ENCODE results near the gene PTPRN2. TPM values are rescaled to one million over a fixed set of nuclear protein-coding genes. Genes with fewer than 3 reads are reported as not detected.

PTPRN2 gene
- total RNA-seq, 1 experiment from 2014 or later: 3.8 TPM

DNA sequence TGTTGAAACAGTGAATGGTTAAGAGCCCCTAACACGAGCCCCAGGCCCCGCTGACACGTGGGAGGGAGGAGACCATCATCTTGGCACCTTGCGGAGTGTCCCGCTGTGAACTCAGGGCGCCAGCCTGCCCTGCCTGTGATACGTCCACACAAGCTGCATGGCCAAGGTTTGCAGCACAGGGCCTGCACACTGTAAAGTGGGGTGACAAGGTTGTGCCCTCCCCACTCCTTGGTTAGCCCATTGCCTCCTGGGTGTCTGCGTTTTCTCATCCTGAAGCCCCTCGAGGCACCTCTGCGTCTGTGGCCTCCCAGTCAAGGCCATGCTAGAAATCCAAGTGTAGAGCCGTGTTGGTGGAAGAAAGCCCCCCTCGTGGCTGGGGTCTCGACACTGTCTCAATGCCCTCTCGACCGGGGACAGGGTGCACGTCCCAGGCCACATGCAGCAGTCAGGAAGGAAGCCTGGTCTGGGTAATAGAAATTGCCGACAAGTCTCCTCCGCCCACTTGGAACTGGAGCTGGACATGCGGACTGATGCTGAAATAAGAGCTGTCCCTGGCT lies 1058.8 kb downstream of the PTPRN2 start:
- no peak for DNase-seq
- Histone ChIP-seq H3K9me3 (replicated peaks) (peaks cover 2% of the 10 kb centered on the region; the same call in 1 of the 2 replicates), H3K36me3 (no peaks in the 10 kb centered on the region), H3K27me3 (peaks cover 25% of the 10 kb centered on the region), H3K4me1 (no peaks in the 10 kb centered on the region), H3K4me3 (no peak overlapping the region), H3K27ac (no peak overlapping the region)

- Histone ChIP-seq H3K4me3 (no peak overlapping the region), H3K36me3 (no peaks in the 10 kb centered on the region), H3K4me1 (no peaks in the 10 kb centered on the region), H3K9me3 (replicated peaks) (peaks cover 2% of the 10 kb centered on the region; the same call in 1 of the 2 replicates), H3K27me3 (peaks cover 25% of the 10 kb centered on the region), H3K27ac (no peak overlapping the region)
- no peak for DNase-seq
Observed at GRCh38 chr7:157527686-157528085, 1059.9 kb downstream of the PTPRN2 start.

- H3K27ac ChIP-seq: no peak overlapping the region
- DNase-seq: no peak
- peaks cover 25% of the 10 kb centered on the region for H3K27me3 ChIP-seq
- H3K4me1 ChIP-seq: no peaks in the 10 kb centered on the region
- H3K4me3 ChIP-seq: no peak overlapping the region
- H3K36me3 ChIP-seq: no peaks in the 10 kb centered on the region
- H3K9me3 ChIP-seq (replicated peaks): no peaks in the 10 kb centered on the region
Observed at GRCh38 chr7:157526913-157527634, 1060.5 kb downstream of the PTPRN2 start.

DNA sequence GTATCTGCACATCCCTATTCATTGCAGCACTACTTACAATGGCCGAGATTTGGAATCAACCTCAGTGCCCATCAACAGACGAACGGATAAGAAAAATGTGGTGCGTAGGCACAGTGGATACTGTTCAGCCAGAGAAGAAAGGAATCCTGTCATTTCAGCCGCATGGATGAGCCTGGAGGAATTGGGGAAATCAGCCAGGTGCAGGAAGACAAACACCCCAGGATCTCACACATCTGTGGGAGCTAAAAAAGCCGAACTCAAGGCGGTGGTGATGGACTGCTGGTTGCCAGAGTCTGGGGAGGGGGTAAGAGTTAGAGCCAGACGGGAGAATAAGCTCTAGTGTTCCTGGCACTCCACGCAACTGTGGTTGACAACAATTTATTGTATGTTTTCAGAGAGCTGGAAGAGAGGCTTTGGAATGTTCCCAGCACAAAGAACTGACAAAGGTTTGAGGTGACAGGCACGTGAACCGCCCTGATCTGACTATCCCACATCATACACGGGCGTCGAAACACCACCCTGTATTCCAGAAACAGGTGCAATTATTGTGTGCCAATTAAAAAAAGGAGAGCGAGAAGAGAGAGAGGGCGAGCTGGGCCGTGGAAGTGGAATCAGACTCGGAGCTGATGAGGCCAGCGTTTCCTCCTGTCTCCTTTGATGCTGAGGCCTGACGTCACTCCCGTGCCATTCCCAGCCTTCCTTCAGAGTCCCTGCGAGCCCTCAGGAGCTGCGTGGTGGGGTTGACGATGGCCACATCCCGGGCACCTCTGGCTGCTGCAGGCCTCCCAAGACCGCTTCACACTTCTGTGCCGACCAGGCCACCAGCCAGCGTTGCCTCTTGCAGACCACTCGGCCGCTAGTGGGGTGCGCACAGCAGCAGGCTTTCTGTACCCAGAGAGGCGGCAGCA lies 1061.4 kb downstream of the PTPRN2 start:
- no peak overlapping the region for H3K4me3 ChIP-seq
- DNase-seq: peak in 1 of 2 experiments; percentile 50
- no peaks in the 10 kb centered on the region for H3K9me3 ChIP-seq (replicated peaks)
- H3K4me1 ChIP-seq: no peaks in the 10 kb centered on the region
- no peaks in the 10 kb centered on the region for H3K36me3 ChIP-seq
- peaks cover 25% of the 10 kb centered on the region for H3K27me3 ChIP-seq
- no peak overlapping the region for H3K27ac ChIP-seq

- H3K36me3 ChIP-seq: no peaks in the 10 kb centered on the region
- peak in 1 of 2 experiments; percentile 22 for DNase-seq
- no peak overlapping the region for H3K4me3 ChIP-seq
- peaks cover 25% of the 10 kb centered on the region for H3K27me3 ChIP-seq
- no peaks in the 10 kb centered on the region for H3K4me1 ChIP-seq
- no peaks in the 10 kb centered on the region for H3K9me3 ChIP-seq (replicated peaks)
- H3K27ac ChIP-seq: no peak overlapping the region
Observed at GRCh38 chr7:157525491-157525915, 1062.1 kb downstream of the PTPRN2 start.

GRCh38 chr7:157524731-157525130 lies 1062.9 kb downstream of the PTPRN2 start:
- Histone ChIP-seq H3K27me3 (peaks cover 25% of the 10 kb centered on the region), H3K36me3 (no peaks in the 10 kb centered on the region), H3K9me3 (replicated peaks) (no peaks in the 10 kb centered on the region), H3K27ac (no peak overlapping the region), H3K4me3 (no peak overlapping the region), H3K4me1 (no peaks in the 10 kb centered on the region)
- no peak for DNase-seq

DNA sequence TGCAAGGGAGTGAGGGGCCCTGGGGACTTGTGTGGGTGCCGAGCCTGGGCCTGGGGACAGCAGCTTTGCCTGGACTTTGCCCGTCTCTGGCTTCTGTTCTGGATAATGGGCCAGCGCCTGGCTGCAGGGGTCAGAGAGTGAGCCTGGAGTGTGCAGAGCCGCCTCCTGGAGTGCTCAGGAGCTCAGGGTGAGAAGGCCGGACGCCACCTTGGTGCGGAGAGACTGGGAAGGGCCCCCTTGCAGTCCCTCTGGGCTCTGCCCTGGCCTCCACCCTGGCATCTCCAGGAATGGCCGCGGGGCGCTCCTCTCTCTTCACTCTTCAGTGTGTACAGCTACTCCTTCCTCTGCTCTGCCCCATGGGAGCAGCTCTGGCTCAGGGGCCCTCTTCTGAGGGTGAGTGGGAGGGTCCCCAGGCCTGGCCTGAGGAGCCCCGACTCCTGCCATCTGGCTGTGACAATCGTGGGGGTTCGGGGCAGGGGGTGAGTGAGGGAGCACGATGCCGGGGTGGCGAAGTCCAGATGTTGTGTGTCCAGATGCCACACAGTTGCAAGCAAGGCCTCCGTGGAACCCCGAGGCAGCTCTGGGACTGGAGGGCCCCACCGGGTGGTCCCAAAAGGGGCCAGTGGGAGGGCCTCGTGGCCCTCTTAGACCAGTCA lies 1063.7 kb downstream of the PTPRN2 start:
- Histone ChIP-seq H3K27ac (no peak overlapping the region), H3K4me3 (no peak overlapping the region), H3K36me3 (no peaks in the 10 kb centered on the region), H3K4me1 (no peaks in the 10 kb centered on the region), H3K9me3 (replicated peaks) (no peaks in the 10 kb centered on the region), H3K27me3 (peaks cover 23% of the 10 kb centered on the region)
- DNase-seq: no peak

DNA sequence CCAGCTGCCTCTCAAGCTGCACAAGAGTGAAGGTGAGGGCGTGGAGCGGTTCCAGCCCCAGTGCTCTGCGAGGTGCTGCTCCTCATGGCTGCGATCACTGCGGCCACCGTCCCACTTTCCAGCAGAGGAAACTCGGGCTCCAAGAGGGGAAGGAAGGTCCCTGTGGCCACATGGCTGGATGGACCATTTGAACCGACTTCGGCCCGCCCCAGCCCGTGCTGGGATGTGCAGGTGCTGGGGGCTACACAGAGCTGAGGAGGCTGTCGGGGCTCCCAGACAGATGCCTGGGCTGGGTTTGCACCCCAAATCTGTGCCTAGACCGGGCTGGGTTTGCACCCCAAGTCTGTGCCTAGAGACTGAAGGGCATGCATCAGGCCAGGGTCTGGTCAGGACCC lies 1064.3 kb downstream of the PTPRN2 start:
- Histone ChIP-seq H3K4me1 (no peaks in the 10 kb centered on the region), H3K9me3 (replicated peaks) (no peaks in the 10 kb centered on the region), H3K27me3 (peaks cover 23% of the 10 kb centered on the region), H3K36me3 (no peaks in the 10 kb centered on the region), H3K27ac (no peak overlapping the region), H3K4me3 (no peak overlapping the region)
- DNase-seq: no peak

GRCh38 chr7:157522954-157523353 lies 1064.7 kb downstream of the PTPRN2 start:
- no peak for DNase-seq

DNA sequence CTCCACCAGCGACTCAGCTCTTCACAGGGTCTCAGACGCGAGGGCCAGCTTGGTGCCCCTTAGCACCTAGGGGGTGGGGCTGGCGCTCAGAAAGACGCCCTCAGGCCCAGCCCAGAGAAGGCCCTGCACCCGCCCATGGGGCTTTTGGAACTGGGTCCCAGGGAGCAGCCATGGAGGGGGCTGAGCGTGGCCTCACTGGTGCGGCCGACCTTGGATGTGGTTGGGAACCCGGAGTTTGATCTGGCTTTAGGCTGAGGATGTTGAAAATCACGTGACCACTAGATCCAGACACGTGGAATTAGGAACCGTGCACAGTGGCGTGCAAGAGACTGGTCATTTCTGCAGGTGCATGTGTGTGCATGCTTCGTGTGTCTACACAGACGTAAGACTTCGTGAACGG lies 1065.4 kb downstream of the PTPRN2 start:
- H3K4me3 ChIP-seq: no peak overlapping the region
- H3K27me3 ChIP-seq: peaks cover 14% of the 10 kb centered on the region
- no peak overlapping the region for H3K27ac ChIP-seq
- no peaks in the 10 kb centered on the region for H3K36me3 ChIP-seq
- H3K9me3 ChIP-seq (replicated peaks): no peaks in the 10 kb centered on the region
- DNase-seq: no peak
- H3K4me1 ChIP-seq: no peaks in the 10 kb centered on the region

More at GRCh38 chr7:157522954-157523353, 1064.7 kb downstream of the PTPRN2 start:
- Histone ChIP-seq H3K27me3 (peaks cover 20% of the 10 kb centered on the region), H3K4me3 (no peak overlapping the region), H3K27ac (no peak overlapping the region), H3K9me3 (replicated peaks) (no peaks in the 10 kb centered on the region), H3K4me1 (no peaks in the 10 kb centered on the region), H3K36me3 (no peaks in the 10 kb centered on the region)

DNA sequence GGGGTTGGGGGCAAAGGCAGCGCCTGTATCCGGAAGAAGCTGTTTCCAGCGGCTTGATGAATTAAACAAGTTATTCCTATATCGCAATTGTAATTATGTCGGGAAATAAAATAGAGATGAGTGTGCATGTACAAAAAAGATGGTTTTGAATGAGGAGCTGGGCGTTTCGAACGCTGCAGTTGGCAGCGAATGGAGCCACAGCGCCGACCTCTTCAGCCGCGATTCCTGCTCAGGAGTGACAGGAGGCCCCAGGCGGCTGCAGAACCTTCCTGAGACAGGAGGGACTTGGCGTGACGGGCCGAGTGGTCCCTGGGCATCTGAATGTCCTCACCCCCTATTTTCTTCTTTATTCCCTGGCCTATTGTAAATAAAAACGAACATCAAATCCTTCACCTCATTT lies 1065.9 kb downstream of the PTPRN2 start:
- no peak overlapping the region for H3K27ac ChIP-seq
- H3K27me3 ChIP-seq: peaks cover 11% of the 10 kb centered on the region
- no peaks in the 10 kb centered on the region for H3K9me3 ChIP-seq (replicated peaks)
- no peak overlapping the region for H3K4me3 ChIP-seq
- H3K36me3 ChIP-seq: no peaks in the 10 kb centered on the region
- no peaks in the 10 kb centered on the region for H3K4me1 ChIP-seq
- no peak for DNase-seq

DNA sequence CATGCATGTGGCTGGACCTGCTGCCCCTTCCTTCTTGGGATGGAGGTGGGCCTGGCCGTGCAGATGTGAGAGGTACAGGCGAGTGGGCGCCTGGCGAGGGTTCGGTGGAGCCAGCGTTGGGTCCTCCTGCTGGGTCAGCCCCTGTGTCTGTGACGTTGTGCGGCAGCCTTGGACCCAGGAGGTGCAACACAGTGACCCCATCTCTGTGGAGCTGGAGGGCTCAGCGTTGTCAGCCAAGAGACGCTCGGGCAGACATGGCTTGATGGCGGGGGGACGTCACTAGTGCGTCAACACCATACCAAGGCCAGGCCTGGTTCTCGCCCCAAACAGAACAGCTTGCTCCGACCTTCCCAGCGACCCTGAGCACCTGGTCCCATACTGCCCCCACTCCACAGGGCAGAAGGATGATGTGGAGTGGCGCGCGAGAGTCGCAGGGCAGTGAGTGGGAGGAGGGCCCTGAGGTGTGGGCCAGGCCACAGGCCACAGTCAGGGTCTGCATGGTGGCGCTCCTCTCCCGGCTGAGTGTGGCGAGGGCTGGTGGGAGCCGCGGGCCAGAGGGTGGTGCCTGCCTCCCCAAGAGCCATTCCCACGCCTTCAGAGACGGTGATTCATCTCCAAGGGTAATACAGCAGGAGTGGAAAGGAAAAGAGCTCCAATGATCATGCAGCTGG lies 1066.4 kb downstream of the PTPRN2 start:
- Histone ChIP-seq H3K36me3 (no peaks in the 10 kb centered on the region), H3K4me3 (no peak overlapping the region), H3K27ac (no peak overlapping the region), H3K27me3 (peaks cover 8% of the 10 kb centered on the region), H3K9me3 (replicated peaks) (0 out of 2 replicates have a peak, but pooled peaks cover under 1% of the 10 kb centered on the region), H3K4me1 (no peaks in the 10 kb centered on the region)
- no peak for DNase-seq

GRCh38 chr7:157520249-157520648 lies 1067.4 kb downstream of the PTPRN2 start:
- H3K27ac ChIP-seq: no peak overlapping the region
- no peak for DNase-seq
- H3K9me3 ChIP-seq (replicated peaks): 0 out of 2 replicates have a peak, but pooled peaks cover 2% of the 10 kb centered on the region
- no peaks in the 10 kb centered on the region for H3K36me3 ChIP-seq
- no peak overlapping the region for H3K4me3 ChIP-seq
- peaks cover 3% of the 10 kb centered on the region for H3K27me3 ChIP-seq
- no peaks in the 10 kb centered on the region; the same call in 1 of the 2 replicates for H3K4me1 ChIP-seq

DNA sequence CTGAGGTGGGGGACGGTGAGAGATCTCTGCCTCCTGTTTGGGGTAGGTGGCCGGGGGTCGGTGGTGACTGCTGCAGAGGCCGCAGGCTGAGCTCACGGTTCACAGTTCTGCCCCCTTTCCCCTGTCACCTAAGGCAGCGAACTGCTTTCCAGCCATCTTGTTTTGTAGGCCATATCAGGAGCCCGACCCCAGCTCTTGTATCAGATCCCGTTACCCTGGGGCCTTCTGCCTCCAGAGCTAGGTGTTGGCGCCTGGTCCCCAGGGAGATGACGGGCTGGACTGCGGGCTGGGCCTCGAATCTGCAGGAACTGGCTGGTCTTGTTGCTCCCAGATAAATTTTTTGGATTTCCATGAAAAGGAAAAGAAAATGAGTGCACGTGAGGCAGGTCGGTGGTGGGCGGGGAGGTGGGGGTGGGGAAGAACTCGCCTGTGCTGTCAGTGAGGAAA lies 1067.8 kb downstream of the PTPRN2 start:
- H3K36me3 ChIP-seq: no peaks in the 10 kb centered on the region
- DNase-seq: no peak
- no peak overlapping the region for H3K4me3 ChIP-seq
- no peak overlapping the region for H3K27ac ChIP-seq
- 0 out of 2 replicates have a peak, but pooled peaks cover 2% of the 10 kb centered on the region for H3K9me3 ChIP-seq (replicated peaks)
- H3K27me3 ChIP-seq: peaks cover 3% of the 10 kb centered on the region
- no peaks in the 10 kb centered on the region; the same call in 1 of the 2 replicates for H3K4me1 ChIP-seq
